Parathyroid adenoma (tissue), 2 donors: ENCODE measurements around the gene ARPP21.

Source experiments
- H2AFZ ChIP-seq: fragments of 300-600 bp; sonication (generic); one replicate; pipeline ENCODE4 v1.7.0; 2017; ENCODE audit warnings: antibody characterized with exemption, mild to moderate bottlenecking
- H3K27ac ChIP-seq: fragments of 300-600 bp; sonication (generic); one replicate; pipeline ENCODE4 v1.7.0; 2017
- H3K27me3 ChIP-seq: fragments of 300-600 bp; sonication (generic); one replicate; pipeline ENCODE4 v1.7.0; 2017; ENCODE audit warnings: low read length; ENCODE audit not compliant: control insufficient read depth, insufficient read depth
- H3K36me3 ChIP-seq: fragments of 300-600 bp; sonication (generic); one replicate; pipeline ENCODE4 v1.7.0; 2017; ENCODE audit warnings: low read length; ENCODE audit not compliant: control insufficient read depth, insufficient read depth
- H3K4me1 ChIP-seq: fragments of 300-600 bp; sonication (generic); one replicate; pipeline ENCODE4 v1.7.0; 2017; ENCODE audit warnings: control low read depth
- H3K4me2 ChIP-seq: fragments of 300-600 bp; sonication (generic); one replicate; pipeline ENCODE4 v1.7.0; 2017; ENCODE audit warnings: low read length
- H3K4me3 ChIP-seq: fragments of 300-600 bp; sonication (generic); one replicate; pipeline ENCODE4 v1.7.0; 2017; ENCODE audit warnings: low read depth, low read length
- H3K79me2 ChIP-seq: fragments of 300-600 bp; sonication (generic); one replicate; pipeline ENCODE4 v1.7.0; 2017; ENCODE audit warnings: control low read depth
- H3K9ac ChIP-seq: fragments of 300-600 bp; sonication (generic); one replicate; pipeline ENCODE4 v1.7.0; 2017; ENCODE audit warnings: mild to moderate bottlenecking
- H3K9me3 ChIP-seq: fragments of 300-600 bp; sonication (generic); one replicate; pipeline ENCODE4 v1.7.0; 2017; ENCODE audit warnings: low read length; ENCODE audit not compliant: control insufficient read depth
- TF ChIP-seq, protein P1 (sequence below): fragments of 300-600 bp; sonication (generic); IDR thresholded peaks from one replicate; pipeline ENCODE4 v1.7.0; 2017; ENCODE audit warnings: antibody characterized with exemption, mild to moderate bottlenecking
- donor health status: primary hyperparathyroidism.

The ARPP21 gene

GRCh38 chr3:35597490-35597889, 41.8 kb upstream of the ARPP21 start:
- Histone ChIP-seq H3K4me3 (no peak overlapping the region), H3K4me1 (no peaks in the 10 kb centered on the region), H3K9ac (no peak overlapping the region), H2AFZ (no peak overlapping the region), H3K27me3 (no peaks in the 10 kb centered on the region), H3K79me2 (no peaks in the 10 kb centered on the region), H3K27ac (no peak overlapping the region), H3K9me3 (no peaks in the 10 kb centered on the region), H3K36me3 (no peaks in the 10 kb centered on the region), H3K4me2 (no peak overlapping the region)
- TF ChIP-seq, protein P1, sequence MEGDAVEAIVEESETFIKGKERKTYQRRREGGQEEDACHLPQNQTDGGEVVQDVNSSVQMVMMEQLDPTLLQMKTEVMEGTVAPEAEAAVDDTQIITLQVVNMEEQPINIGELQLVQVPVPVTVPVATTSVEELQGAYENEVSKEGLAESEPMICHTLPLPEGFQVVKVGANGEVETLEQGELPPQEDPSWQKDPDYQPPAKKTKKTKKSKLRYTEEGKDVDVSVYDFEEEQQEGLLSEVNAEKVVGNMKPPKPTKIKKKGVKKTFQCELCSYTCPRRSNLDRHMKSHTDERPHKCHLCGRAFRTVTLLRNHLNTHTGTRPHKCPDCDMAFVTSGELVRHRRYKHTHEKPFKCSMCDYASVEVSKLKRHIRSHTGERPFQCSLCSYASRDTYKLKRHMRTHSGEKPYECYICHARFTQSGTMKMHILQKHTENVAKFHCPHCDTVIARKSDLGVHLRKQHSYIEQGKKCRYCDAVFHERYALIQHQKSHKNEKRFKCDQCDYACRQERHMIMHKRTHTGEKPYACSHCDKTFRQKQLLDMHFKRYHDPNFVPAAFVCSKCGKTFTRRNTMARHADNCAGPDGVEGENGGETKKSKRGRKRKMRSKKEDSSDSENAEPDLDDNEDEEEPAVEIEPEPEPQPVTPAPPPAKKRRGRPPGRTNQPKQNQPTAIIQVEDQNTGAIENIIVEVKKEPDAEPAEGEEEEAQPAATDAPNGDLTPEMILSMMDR: no peak

GRCh38 chr3:35598804-35599203, 40.5 kb upstream of the ARPP21 start:
- no peaks in the 10 kb centered on the region for H3K36me3 ChIP-seq
- no peak overlapping the region for H3K4me2 ChIP-seq
- no peaks in the 10 kb centered on the region for H3K4me1 ChIP-seq
- H2AFZ ChIP-seq: no peak overlapping the region
- no peak overlapping the region for H3K4me3 ChIP-seq
- no peak overlapping the region for H3K9ac ChIP-seq
- H3K9me3 ChIP-seq: no peaks in the 10 kb centered on the region
- no peak overlapping the region for H3K27ac ChIP-seq
- H3K79me2 ChIP-seq: no peaks in the 10 kb centered on the region
- TF ChIP-seq, protein P1: no peak
- no peaks in the 10 kb centered on the region for H3K27me3 ChIP-seq

DNA sequence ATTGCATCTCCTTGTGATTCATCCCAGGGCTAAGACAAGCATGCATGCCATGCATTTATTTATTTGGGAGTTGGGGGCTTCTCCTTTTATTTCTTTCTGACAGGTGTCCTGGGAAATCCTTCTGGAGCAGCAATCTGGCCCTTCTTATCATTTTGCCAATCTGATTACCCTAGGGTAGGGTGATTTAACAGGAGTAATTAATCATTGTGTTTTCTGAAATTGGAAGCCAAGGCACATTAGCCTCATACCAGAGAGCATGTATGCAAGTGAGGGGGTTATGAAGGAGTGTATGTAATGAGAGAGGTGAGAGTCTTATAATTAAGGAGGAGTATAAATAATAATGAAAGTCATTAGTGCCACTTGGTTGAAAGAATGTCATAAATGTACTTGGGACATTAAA, 37.4 kb upstream of the ARPP21 start:
- H3K27me3 ChIP-seq: no peaks in the 10 kb centered on the region
- TF ChIP-seq, protein P1: no peak
- no peak overlapping the region for H2AFZ ChIP-seq
- no peaks in the 10 kb centered on the region for H3K4me1 ChIP-seq
- no peak overlapping the region for H3K4me2 ChIP-seq
- H3K9me3 ChIP-seq: no peaks in the 10 kb centered on the region
- no peak overlapping the region for H3K9ac ChIP-seq
- H3K79me2 ChIP-seq: no peaks in the 10 kb centered on the region
- H3K4me3 ChIP-seq: no peak overlapping the region
- H3K27ac ChIP-seq: no peak overlapping the region
- H3K36me3 ChIP-seq: no peaks in the 10 kb centered on the region

- Histone ChIP-seq H3K4me3 (no peak overlapping the region), H3K27ac (no peak overlapping the region), H2AFZ (no peak overlapping the region), H3K9ac (no peak overlapping the region), H3K79me2 (no peaks in the 10 kb centered on the region), H3K4me1 (no peaks in the 10 kb centered on the region), H3K4me2 (no peak overlapping the region), H3K9me3 (no peaks in the 10 kb centered on the region), H3K27me3 (no peaks in the 10 kb centered on the region), H3K36me3 (no peaks in the 10 kb centered on the region)
- TF ChIP-seq, protein P1: no peak
Observed at GRCh38 chr3:35602395-35602936, 36.9 kb upstream of the ARPP21 start.

GRCh38 chr3:35616346-35616745, 23.0 kb upstream of the ARPP21 start:
- Histone ChIP-seq H2AFZ (no peak overlapping the region), H3K4me2 (no peak overlapping the region), H3K27ac (no peak overlapping the region), H3K9me3 (no peaks in the 10 kb centered on the region), H3K27me3 (no peaks in the 10 kb centered on the region), H3K36me3 (no peaks in the 10 kb centered on the region), H3K4me1 (no peaks in the 10 kb centered on the region), H3K79me2 (no peaks in the 10 kb centered on the region), H3K4me3 (no peak overlapping the region), H3K9ac (no peak overlapping the region)
- TF ChIP-seq, protein P1: no peak
